Liver (tissue), 3 donors: ENCODE data around the gene ITGB4.

Experiments
- CTCF ChIP-seq: fragments of 150-350 bp; IDR thresholded peaks from 2 replicates; pipeline ENCODE4 v1.5.1; 2017; ENCODE audit warnings: improper control_type of control experiment, low read depth, low read length; ENCODE audit not compliant: missing input control
- HNF4G ChIP-seq: IDR thresholded peaks from 2 replicates; pipeline ENCODE4 v1.6.1; 2016; ENCODE audit warnings: antibody characterized with exemption
- MAX ChIP-seq: IDR thresholded peaks from 2 replicates; pipeline ENCODE4 v1.6.1; 2016; ENCODE audit warnings: antibody characterized with exemption
- TAF1 ChIP-seq: conservative IDR thresholded peaks from 2 replicates; pipeline ENCODE4 v1.6.1; 2016; ENCODE audit warnings: antibody characterized with exemption, mild to moderate bottlenecking
- YY1 ChIP-seq: IDR thresholded peaks from 2 replicates; pipeline ENCODE4 v1.6.1; 2016; ENCODE audit warnings: antibody characterized with exemption, mild to moderate bottlenecking
- TF ChIP-seq, protein P1 (sequence below): IDR thresholded peaks from 2 replicates; pipeline ENCODE4 v1.6.1; 2016; ENCODE audit warnings: antibody characterized with exemption, mild to moderate bottlenecking
- donor health status: healthy.
- donor health status: healthy.

- TF ChIP-seq CTCF (no peak), YY1 (no peak), TAF1 (no peak), MAX (no peak), HNF4G (peak; percentile 67)
- TF ChIP-seq, protein P1, sequence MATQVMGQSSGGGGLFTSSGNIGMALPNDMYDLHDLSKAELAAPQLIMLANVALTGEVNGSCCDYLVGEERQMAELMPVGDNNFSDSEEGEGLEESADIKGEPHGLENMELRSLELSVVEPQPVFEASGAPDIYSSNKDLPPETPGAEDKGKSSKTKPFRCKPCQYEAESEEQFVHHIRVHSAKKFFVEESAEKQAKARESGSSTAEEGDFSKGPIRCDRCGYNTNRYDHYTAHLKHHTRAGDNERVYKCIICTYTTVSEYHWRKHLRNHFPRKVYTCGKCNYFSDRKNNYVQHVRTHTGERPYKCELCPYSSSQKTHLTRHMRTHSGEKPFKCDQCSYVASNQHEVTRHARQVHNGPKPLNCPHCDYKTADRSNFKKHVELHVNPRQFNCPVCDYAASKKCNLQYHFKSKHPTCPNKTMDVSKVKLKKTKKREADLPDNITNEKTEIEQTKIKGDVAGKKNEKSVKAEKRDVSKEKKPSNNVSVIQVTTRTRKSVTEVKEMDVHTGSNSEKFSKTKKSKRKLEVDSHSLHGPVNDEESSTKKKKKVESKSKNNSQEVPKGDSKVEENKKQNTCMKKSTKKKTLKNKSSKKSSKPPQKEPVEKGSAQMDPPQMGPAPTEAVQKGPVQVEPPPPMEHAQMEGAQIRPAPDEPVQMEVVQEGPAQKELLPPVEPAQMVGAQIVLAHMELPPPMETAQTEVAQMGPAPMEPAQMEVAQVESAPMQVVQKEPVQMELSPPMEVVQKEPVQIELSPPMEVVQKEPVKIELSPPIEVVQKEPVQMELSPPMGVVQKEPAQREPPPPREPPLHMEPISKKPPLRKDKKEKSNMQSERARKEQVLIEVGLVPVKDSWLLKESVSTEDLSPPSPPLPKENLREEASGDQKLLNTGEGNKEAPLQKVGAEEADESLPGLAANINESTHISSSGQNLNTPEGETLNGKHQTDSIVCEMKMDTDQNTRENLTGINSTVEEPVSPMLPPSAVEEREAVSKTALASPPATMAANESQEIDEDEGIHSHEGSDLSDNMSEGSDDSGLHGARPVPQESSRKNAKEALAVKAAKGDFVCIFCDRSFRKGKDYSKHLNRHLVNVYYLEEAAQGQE: no peak
These were observed 42.6 kb downstream of the ITGB4 start for GRCh38 chr17:75763613-75764416.
